ENCODE data around the gene PLA2G4A.

The PLA2G4A gene

GRCh38 chr1:186993996-186994395 is 165.2 kb downstream of the PLA2G4A start:
- Histone ChIP-seq H3K9me3 (ENCODE audit: insufficient read depth, low read depth, low read length) (no peaks in the 10 kb centered on the region), H3K9me2 (replicated peaks; ENCODE audit: low read depth, low read length) (no peaks in the 10 kb centered on the region), H3K36me3 (ENCODE audit: insufficient read depth, low read length) (no peaks in the 10 kb centered on the region), H3K4me3 (ENCODE audit: low read length, poor library complexity, severe bottlenecking) (no peak overlapping the region), H4K20me1 (ENCODE audit: insufficient read depth, low read length, poor library complexity, severe bottlenecking) (no peaks in the 10 kb centered on the region), H3K79me2 (ENCODE audit: insufficient read depth, low read length) (no peaks in the 10 kb centered on the region), H3K9ac (ENCODE audit: low read depth, low read length, poor library complexity, severe bottlenecking) (no peak overlapping the region), H2AFZ (ENCODE audit: low read length) (no peak overlapping the region), H3F3A (ENCODE audit: low read depth) (no peaks in the 10 kb centered on the region), H3K4me1 (ENCODE audit: insufficient read depth, low read length, poor library complexity, severe bottlenecking) (no peaks in the 10 kb centered on the region), H3K27me3 (ENCODE audit: insufficient read depth, low read length, poor library complexity, severe bottlenecking) (no peaks in the 10 kb centered on the region), H3K4me2 (ENCODE audit: low read depth, low read length, poor library complexity, severe bottlenecking) (no peak overlapping the region)
- TF ChIP-seq CTCF (conservative IDR thresholded peaks at IDR 0.05; ENCODE audit: low read length), result no peak

GRCh38 chr1:186994897-186995296 is 166.1 kb downstream of the PLA2G4A start:
- Histone ChIP-seq H3K9me3 (ENCODE audit: insufficient read depth, low read depth, low read length) (no peaks in the 10 kb centered on the region), H2AFZ (ENCODE audit: low read length) (peak overlapping the region; percentile 27; the same call in 1 of the 2 replicates), H3K79me2 (ENCODE audit: insufficient read depth, low read length) (no peaks in the 10 kb centered on the region), H3F3A (ENCODE audit: low read depth) (no peaks in the 10 kb centered on the region), H3K4me2 (ENCODE audit: low read depth, low read length, poor library complexity, severe bottlenecking) (no peak overlapping the region), H3K4me3 (ENCODE audit: low read length, poor library complexity, severe bottlenecking) (no peak overlapping the region), H3K9ac (ENCODE audit: low read depth, low read length, poor library complexity, severe bottlenecking) (no peak overlapping the region), H3K27me3 (ENCODE audit: insufficient read depth, low read length, poor library complexity, severe bottlenecking) (no peaks in the 10 kb centered on the region), H3K9me2 (replicated peaks; ENCODE audit: low read depth, low read length) (no peaks in the 10 kb centered on the region), H3K36me3 (ENCODE audit: insufficient read depth, low read length) (no peaks in the 10 kb centered on the region), H3K4me1 (ENCODE audit: insufficient read depth, low read length, poor library complexity, severe bottlenecking) (no peaks in the 10 kb centered on the region), H4K20me1 (ENCODE audit: insufficient read depth, low read length, poor library complexity, severe bottlenecking) (no peaks in the 10 kb centered on the region)
- TF ChIP-seq EZH2phosphoT487 (IDR thresholded peaks at IDR 0.05; ENCODE audit: borderline replicate concordance) (no peak), CTCF (conservative IDR thresholded peaks at IDR 0.05; ENCODE audit: low read length) (no peak)

GRCh38 chr1:186996816-186997215 is 168.1 kb downstream of the PLA2G4A start:
- Histone ChIP-seq H3K27me3 (ENCODE audit: insufficient read depth, low read length, poor library complexity, severe bottlenecking) (no peaks in the 10 kb centered on the region), H3F3A (ENCODE audit: low read depth) (no peaks in the 10 kb centered on the region), H3K9me3 (ENCODE audit: insufficient read depth, low read depth, low read length) (no peaks in the 10 kb centered on the region), H3K9ac (ENCODE audit: low read depth, low read length, poor library complexity, severe bottlenecking) (no peak overlapping the region), H3K4me3 (ENCODE audit: low read length, poor library complexity, severe bottlenecking) (no peak overlapping the region), H4K20me1 (ENCODE audit: insufficient read depth, low read length, poor library complexity, severe bottlenecking) (no peaks in the 10 kb centered on the region), H3K36me3 (ENCODE audit: insufficient read depth, low read length) (no peaks in the 10 kb centered on the region), H3K4me1 (ENCODE audit: insufficient read depth, low read length, poor library complexity, severe bottlenecking) (no peaks in the 10 kb centered on the region), H3K79me2 (ENCODE audit: insufficient read depth, low read length) (no peaks in the 10 kb centered on the region), H3K4me2 (ENCODE audit: low read depth, low read length, poor library complexity, severe bottlenecking) (no peak overlapping the region), H3K9me2 (replicated peaks; ENCODE audit: low read depth, low read length) (no peaks in the 10 kb centered on the region), H2AFZ (ENCODE audit: low read length) (no peak overlapping the region)
- TF ChIP-seq CTCF (conservative IDR thresholded peaks at IDR 0.05; ENCODE audit: low read length) (no peak), EZH2phosphoT487 (IDR thresholded peaks at IDR 0.05; ENCODE audit: borderline replicate concordance) (no peak)

Measured in Loucy (cell line).